Esophagus squamous epithelium (tissue), 4 donors: Measurements from ENCODE around the gene PSD2.

Source experiments
- POLR2A ChIP-seq, 4 donors: fragments of 450-650 bp; IDR thresholded peaks; one replicate each; pipeline ENCODE4 v1.6.1; 2017; ENCODE audit warnings: antibody characterized with exemption in 4 of 4, mild to moderate bottlenecking in 4 of 4, moderate library complexity in 3 of 4
- TF ChIP-seq, protein P1 (sequence below), 6 experiments: fragments of 450-650 bp in 4 of 6; fragments of 200-600 bp in 2 of 6; sonication (generic) in 2 of 6; IDR thresholded peaks; one replicate each; pipeline ENCODE4 v1.5.1; 2016 to 2019; ENCODE audit warnings: antibody characterized with exemption in 6 of 6, mild to moderate bottlenecking in 4 of 6, moderate library complexity in 4 of 6

DNA sequence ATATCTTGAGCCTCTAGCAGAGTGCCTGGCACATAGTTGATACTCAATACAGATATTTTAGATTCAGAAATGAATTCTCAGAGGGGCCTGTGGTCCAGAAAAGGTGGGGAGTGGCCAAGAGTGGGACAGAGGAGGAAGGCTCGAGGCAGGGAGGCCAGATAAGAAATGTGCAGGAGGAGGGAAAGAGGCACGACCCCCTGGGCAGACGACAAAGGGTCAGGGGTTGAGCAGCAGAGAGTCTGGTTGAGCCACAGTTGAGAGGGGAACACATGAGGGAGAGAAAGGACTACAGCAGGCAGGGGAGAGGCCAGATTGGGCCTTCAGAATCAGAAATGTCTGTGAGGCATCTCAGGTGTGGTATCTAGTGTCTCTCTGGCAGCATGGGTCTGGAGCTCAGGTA is 89.1 kb downstream of the PSD2 start:
- no peak for TF ChIP-seq POLR2A (IDR thresholded peaks at IDR 0.05)
- TF ChIP-seq, protein P1, sequence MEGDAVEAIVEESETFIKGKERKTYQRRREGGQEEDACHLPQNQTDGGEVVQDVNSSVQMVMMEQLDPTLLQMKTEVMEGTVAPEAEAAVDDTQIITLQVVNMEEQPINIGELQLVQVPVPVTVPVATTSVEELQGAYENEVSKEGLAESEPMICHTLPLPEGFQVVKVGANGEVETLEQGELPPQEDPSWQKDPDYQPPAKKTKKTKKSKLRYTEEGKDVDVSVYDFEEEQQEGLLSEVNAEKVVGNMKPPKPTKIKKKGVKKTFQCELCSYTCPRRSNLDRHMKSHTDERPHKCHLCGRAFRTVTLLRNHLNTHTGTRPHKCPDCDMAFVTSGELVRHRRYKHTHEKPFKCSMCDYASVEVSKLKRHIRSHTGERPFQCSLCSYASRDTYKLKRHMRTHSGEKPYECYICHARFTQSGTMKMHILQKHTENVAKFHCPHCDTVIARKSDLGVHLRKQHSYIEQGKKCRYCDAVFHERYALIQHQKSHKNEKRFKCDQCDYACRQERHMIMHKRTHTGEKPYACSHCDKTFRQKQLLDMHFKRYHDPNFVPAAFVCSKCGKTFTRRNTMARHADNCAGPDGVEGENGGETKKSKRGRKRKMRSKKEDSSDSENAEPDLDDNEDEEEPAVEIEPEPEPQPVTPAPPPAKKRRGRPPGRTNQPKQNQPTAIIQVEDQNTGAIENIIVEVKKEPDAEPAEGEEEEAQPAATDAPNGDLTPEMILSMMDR (IDR thresholded peaks at IDR 0.05) = no peak
